ENCODE results near the gene ATXN7.

Gene ATXN7

GRCh38 chr3:63933459-63933858 is 69.8 kb downstream of the ATXN7 start:
- in situ Hi-C loops (cut with MboI; ENCODE audit: low sequenced_read_pairs), result no loop called here

GRCh38 chr3:63934041-63934866 is 70.6 kb downstream of the ATXN7 start:
- in situ Hi-C loops (cut with MboI; ENCODE audit: low sequenced_read_pairs), result no loop called here

DNA sequence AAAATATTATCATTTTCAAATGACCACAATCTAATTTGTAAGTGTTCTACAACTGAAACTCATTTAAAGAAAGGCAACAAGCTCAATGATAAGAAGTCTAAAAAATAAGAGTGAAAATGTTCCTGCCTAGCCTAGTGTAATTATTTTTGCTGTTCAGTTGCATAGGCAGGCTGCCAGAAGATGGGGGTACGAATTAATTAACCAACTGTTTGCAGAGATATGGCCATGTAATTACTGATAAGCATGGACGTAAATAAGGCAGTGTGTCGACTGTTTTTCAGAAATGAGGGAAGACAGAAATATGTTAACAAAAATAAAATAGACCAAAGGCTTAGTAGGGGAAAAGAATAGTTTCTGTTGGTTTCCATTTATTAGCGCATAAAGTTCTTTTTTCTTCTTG is 73.3 kb downstream of the ATXN7 start:
- in situ Hi-C loops (cut with MboI; ENCODE audit: low sequenced_read_pairs), result no loop called here

DNA sequence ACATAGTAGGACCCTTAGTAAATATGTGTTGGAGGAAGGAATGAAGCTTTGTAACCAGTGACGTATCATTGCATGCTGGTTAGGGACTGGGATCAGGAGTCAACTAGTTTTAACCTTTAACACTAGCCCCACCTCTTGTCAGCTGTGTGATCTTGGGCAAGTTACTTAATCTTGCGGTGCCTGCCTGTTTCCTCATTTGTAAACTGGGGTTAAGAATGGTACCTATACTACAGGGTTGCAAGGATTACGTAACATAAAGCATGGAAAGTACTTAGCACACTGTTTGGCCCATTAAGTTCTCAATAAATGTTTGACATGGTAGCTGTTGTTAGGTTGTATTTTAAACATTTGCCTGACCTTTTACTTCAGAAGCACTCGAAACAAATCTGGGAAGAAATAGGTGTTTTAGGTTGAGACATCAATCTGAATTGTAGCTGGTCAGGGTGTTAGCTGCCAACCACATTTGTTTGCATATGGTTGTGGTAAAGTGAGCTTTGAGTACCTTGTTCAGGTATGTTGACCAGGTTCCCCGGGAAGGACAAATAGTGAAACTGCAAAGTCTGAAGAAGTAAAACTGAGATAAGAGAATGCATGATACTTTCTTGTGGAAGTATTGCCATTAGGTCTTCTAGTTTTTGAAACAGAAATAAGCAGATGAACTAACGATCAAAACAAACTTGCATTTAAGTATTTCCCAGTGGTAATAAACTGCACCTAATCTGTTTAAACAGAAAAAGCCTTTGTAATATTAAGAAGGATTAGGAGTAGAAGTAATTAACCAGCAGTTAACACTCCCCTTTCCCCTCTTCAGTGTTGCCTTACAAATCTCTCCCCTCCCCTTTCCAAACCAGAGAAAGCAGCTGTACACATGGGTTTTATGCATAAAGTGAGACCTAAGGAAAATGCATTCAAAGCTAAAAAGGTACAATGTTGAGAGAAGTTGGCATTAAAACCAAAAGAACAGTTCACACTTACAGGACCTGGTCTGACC is 74.3 kb downstream of the ATXN7 start:
- in situ Hi-C loops (cut with MboI; ENCODE audit: low sequenced_read_pairs), result no loop called here

GRCh38 chr3:63940389-63940757 is 76.7 kb downstream of the ATXN7 start:
- in situ Hi-C loops (cut with MboI; ENCODE audit: low sequenced_read_pairs), result no loop called here

GRCh38 chr3:63942528-63942927 is 78.9 kb downstream of the ATXN7 start:
- in situ Hi-C loops (cut with MboI; ENCODE audit: low sequenced_read_pairs), result no loop called here

- in situ Hi-C loops (cut with MboI; ENCODE audit: low sequenced_read_pairs), result no loop called here
These were observed 80.0 kb downstream of the ATXN7 start for GRCh38 chr3:63943678-63944077.

DNA sequence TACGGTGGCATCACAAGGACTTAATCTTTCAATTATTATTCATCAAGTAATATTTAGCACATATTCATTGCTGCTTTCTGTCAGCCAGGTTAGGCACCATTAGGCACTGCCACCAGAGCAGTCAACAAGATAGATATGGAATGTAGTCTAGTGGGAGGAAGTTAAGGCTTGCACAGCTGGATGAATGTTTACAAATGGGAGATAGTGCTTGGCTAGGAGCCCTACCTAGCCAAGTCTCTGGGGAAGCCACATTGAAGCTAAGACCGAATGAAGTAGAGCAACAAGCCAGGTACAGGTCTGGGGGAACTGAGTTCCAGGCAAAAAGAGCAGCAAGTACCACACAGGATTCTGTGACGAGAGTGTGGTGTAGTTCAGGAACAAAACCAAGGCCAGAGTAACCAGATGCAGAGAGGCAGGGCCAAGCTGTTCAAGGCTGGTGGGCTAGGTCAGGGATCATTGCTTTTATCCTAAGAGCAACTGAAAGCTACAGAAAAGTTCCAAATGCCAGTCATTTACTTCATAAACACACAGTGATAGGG is 82.0 kb downstream of the ATXN7 start:
- in situ Hi-C loops (cut with MboI; ENCODE audit: low sequenced_read_pairs), result no loop called here

GRCh38 chr3:63946753-63947152 is 83.1 kb downstream of the ATXN7 start:
- in situ Hi-C loops (cut with MboI; ENCODE audit: low sequenced_read_pairs), result no loop called here

GRCh38 chr3:63947594-63947993 is 83.9 kb downstream of the ATXN7 start:
- in situ Hi-C loops (cut with MboI; ENCODE audit: low sequenced_read_pairs), result no loop called here

- in situ Hi-C loops (cut with MboI; ENCODE audit: low sequenced_read_pairs), result no loop called here
These were observed 85.3 kb downstream of the ATXN7 start for GRCh38 chr3:63949005-63949404.

DNA sequence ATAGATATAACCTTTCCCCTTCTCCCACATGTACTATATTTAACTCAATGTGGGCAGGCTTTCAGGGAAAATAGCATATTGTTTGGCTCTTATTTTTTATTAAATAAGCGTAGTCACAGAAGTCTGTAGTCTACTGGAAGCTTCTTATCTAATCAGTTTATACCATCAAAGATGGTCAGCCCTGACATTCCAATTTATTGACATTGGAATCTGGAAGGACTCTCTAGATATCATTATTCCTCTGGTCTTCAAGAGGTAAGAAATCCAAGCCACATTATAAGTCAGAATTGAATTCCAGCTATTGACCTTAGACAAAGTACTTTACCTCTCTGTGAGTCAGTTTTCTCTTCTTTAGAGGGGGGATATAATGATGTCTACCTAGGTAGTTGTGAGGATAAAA is 87.0 kb downstream of the ATXN7 start:
- in situ Hi-C loops (cut with MboI; ENCODE audit: low sequenced_read_pairs), result no loop called here

GRCh38 chr3:63951492-63952247 is 88.0 kb downstream of the ATXN7 start:
- in situ Hi-C loops (cut with MboI; ENCODE audit: low sequenced_read_pairs), result no loop called here

DNA sequence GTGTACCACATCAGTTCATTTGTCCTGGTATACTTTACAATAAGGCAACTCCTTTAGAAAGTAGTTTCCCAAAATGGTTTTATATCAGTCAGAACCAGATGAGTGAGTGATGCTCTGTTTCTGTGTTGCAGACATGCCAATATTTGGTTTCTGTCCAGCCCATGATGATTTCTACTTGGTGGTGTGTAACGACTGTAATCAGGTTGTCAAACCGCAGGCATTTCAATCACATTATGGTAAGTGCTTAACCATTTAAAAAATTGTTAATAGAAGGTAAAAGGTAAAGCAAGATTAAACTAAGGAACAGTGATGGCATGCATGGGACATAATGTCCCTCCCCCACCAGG is 88.6 kb downstream of the ATXN7 start:
- in situ Hi-C loops (cut with MboI; ENCODE audit: low sequenced_read_pairs), result no loop called here

GRCh38 chr3:63954182-63954581 is 90.5 kb downstream of the ATXN7 start:
- in situ Hi-C loops (cut with MboI; ENCODE audit: low sequenced_read_pairs), result no loop called here

DNA sequence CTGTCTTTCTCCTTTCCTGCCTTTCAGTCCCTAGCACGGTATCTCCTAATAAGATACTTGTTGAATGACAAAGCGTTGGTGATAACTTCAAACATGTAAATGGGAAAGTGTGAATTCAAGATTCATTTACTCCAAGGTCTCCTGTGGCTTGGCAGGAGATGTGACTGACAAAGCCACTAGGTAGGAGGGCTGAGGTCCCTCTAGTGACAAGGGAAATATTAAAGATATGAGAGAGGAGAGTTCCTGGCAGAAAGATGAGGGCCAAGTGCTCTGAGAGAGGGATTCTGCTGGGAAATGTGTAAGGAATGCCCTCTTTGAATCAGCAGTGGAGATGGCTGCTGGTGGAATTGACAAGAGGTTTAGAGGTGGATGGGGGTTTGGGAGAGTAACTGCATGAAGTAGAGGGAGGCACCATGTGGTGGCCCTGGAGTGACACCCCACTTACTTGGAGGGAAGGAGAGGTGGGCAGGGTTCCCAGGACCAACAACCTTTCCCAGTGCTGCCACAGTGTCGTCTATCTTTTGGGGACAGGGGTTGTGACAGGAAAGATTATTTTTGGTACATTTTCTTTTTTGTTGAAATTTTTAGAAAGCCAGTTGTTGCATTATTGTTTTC is 91.5 kb downstream of the ATXN7 start:
- in situ Hi-C loops (cut with MboI; ENCODE audit: low sequenced_read_pairs), result no loop called here

- in situ Hi-C loops (cut with MboI; ENCODE audit: low sequenced_read_pairs), result no loop called here
These were observed 92.3 kb downstream of the ATXN7 start for GRCh38 chr3:63955830-63956545.

DNA sequence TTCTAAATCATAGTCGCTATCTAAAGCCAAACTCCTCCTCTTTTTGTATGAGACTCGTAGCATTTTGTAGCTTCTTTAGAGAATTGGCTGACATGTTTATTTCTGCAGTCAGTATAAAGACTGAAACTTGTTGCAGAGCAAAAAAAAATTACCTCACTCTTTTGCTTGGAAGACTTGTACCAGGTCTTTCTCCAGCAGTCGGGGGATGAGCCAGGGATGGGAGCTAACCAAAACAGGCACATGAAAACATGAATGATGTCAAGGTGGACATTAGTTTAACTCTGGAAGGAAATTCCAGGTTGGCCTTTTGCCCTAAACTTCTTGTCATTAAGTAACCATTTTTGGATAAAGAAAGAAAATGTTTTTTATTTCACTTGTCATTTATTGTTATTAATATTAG is 95.5 kb downstream of the ATXN7 start:
- in situ Hi-C loops (cut with MboI; ENCODE audit: low sequenced_read_pairs), result no loop called here

DNA sequence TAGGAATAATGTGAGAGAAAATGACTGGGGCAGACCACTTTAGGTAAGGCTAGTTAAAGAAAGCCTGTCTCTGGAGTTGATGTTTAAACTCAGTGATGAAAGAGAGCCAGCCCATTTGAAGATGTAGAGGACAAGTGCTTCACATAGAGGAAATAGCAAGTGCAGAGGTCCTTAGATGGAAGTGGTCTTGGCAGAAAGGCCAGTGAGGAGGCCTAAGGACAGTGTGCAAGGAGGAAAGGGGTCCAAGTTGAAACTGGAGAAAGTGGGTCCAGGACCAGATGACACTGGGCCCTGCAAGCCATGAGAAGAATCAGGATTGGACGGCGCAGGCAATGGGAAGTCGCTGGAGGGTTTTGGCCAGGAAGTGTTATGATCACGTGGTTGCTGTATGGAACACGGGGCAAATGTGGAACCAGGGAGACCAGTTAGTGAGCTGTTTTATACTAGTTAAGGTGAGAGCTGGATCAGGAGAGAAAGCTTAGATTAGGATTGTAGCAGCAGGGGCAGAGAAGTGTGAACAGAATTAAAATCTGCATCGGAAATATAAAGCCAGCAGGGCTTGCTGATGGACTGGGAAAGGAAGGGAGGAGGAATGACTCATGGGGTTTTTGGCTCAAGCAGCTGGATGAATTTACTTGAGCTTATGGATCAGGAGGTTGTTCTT is 96.5 kb downstream of the ATXN7 start:
- in situ Hi-C loops (cut with MboI; ENCODE audit: low sequenced_read_pairs), result no loop called here

All from HL-60/S4 (cell line).